Measurements from ENCODE around the gene OSBPL8. TPM values are rescaled to one million over a fixed set of nuclear protein-coding genes. Genes with fewer than 3 reads are reported as not detected.
"Not testable (repeated sequence)": the region's sequence is repeated elsewhere in the genome, so short reads cannot be mapped to it uniquely, and the experiment has no call there.

The OSBPL8 gene
- total RNA-seq, 3 donors from 2014 or later = 77.6 to 89.1 (median 87.2) TPM

GRCh38 chr12:76519538-76519937 is 40.0 kb downstream of the OSBPL8 start:
- Histone ChIP-seq H3K4me3 (no peak overlapping the region), H3K9me3 (no peaks in the 10 kb centered on the region), H3K27me3 (no peaks in the 10 kb centered on the region), H3K4me1 (no peaks in the 10 kb centered on the region), H3K27ac (no peak overlapping the region), H3K36me3 (no peaks in the 10 kb centered on the region)
- TF ChIP-seq, protein P1, sequence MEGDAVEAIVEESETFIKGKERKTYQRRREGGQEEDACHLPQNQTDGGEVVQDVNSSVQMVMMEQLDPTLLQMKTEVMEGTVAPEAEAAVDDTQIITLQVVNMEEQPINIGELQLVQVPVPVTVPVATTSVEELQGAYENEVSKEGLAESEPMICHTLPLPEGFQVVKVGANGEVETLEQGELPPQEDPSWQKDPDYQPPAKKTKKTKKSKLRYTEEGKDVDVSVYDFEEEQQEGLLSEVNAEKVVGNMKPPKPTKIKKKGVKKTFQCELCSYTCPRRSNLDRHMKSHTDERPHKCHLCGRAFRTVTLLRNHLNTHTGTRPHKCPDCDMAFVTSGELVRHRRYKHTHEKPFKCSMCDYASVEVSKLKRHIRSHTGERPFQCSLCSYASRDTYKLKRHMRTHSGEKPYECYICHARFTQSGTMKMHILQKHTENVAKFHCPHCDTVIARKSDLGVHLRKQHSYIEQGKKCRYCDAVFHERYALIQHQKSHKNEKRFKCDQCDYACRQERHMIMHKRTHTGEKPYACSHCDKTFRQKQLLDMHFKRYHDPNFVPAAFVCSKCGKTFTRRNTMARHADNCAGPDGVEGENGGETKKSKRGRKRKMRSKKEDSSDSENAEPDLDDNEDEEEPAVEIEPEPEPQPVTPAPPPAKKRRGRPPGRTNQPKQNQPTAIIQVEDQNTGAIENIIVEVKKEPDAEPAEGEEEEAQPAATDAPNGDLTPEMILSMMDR (IDR thresholded peaks at IDR 0.05) = no peak
- TF ChIP-seq POLR2A (IDR thresholded peaks at IDR 0.05) (no peak), POLR2AphosphoS5 (IDR thresholded peaks at IDR 0.05) (no peak)
- intact Hi-C loops (cut with DNase I; ENCODE audit: low total_unique reads) = no loop called here
- DNase-seq (ENCODE audit: low spot score in 2 of 2) = no peak

DNA sequence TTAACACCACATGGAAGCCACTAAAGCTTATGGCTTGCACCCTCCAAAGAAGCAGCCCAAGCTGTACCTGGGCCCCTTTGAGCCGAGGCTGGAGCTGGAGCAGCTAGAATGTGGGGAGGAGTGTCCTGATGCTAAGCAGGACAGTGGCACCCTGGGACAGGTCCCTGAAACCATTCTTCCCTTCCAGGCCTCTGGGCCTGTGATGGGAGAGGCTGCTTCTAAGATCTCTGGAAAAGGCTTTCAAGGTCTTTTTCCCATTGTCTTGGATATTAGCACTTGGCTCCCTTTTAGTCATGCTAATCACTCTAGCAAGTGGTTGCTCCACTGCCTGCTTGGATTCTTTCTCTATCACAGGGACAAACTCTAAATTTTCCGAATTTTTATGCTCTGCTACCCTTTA is 40.9 kb downstream of the OSBPL8 start:
- H3K27ac ChIP-seq = no peak overlapping the region
- H3K9me3 ChIP-seq = no peaks in the 10 kb centered on the region
- H3K4me1 ChIP-seq = no peaks in the 10 kb centered on the region
- H3K36me3 ChIP-seq = no peaks in the 10 kb centered on the region
- H3K4me3 ChIP-seq = no peak overlapping the region
- intact Hi-C loops (cut with DNase I; ENCODE audit: low total_unique reads) = no loop called here
- H3K27me3 ChIP-seq = no peaks in the 10 kb centered on the region
- TF ChIP-seq, protein P1 (IDR thresholded peaks at IDR 0.05) = no peak
- TF ChIP-seq POLR2A (IDR thresholded peaks at IDR 0.05) (no peak), POLR2AphosphoS5 (IDR thresholded peaks at IDR 0.05) (no peak)
- no peak for DNase-seq (ENCODE audit: low spot score in 2 of 2)

DNA sequence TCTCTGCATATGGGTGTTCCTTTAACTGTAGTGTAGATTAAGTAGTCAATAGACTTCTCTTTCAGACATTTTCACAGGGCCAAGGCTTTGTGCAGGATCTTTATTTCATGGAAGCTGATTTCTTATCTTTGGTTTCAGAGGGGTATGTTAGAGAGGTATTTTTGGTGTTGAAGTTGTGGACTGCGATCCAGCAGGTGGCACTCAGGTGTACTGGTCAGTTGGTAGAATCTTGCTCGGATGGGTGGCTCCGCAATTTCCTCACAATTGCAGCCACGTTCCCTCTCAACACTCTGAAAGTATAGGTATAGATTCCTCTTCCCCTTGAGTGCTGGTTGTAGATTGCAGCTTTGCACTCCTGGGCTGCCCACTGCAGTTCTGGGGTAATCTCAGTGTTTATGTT is 44.3 kb downstream of the OSBPL8 start:
- TF ChIP-seq, protein P1 (IDR thresholded peaks at IDR 0.05) = no peak
- no peak for TF ChIP-seq POLR2AphosphoS5 (IDR thresholded peaks at IDR 0.05)
- TF ChIP-seq POLR2A (IDR thresholded peaks at IDR 0.05) = no peak
- no peak overlapping the region for H3K27ac ChIP-seq
- H3K36me3 ChIP-seq = no peaks in the 10 kb centered on the region
- no peaks in the 10 kb centered on the region for H3K9me3 ChIP-seq
- H3K4me3 ChIP-seq = no peak overlapping the region
- H3K4me1 ChIP-seq = no peaks in the 10 kb centered on the region
- intact Hi-C loops (cut with DNase I; ENCODE audit: low total_unique reads) = no loop called here
- DNase-seq (ENCODE audit: low spot score in 2 of 2) = no peak
- H3K27me3 ChIP-seq = no peaks in the 10 kb centered on the region

GRCh38 chr12:76511116-76511716 is 48.4 kb downstream of the OSBPL8 start:
- H3K9me3 ChIP-seq; H3K4me1 ChIP-seq; H3K27ac ChIP-seq; intact Hi-C loops (cut with DNase I; ENCODE audit: low total_unique reads); H3K4me3 ChIP-seq; H3K36me3 ChIP-seq; H3K27me3 ChIP-seq; DNase-seq (ENCODE audit: low spot score in 2 of 2): not testable (repeated sequence)

- Histone ChIP-seq H3K4me1 (no peaks in the 10 kb centered on the region), H3K9me3 (no peaks in the 10 kb centered on the region), H3K27ac (no peak overlapping the region), H3K36me3 (no peaks in the 10 kb centered on the region), H3K4me3 (no peak overlapping the region), H3K27me3 (no peaks in the 10 kb centered on the region)
- TF ChIP-seq, protein P1 (IDR thresholded peaks at IDR 0.05) = no peak
- no peak for TF ChIP-seq POLR2AphosphoS5 (IDR thresholded peaks at IDR 0.05)
- no peak for TF ChIP-seq POLR2A (IDR thresholded peaks at IDR 0.05)
- intact Hi-C loops (cut with DNase I; ENCODE audit: low total_unique reads) = no loop called here
- DNase-seq (ENCODE audit: low spot score in 2 of 2) = no peak
Measured at GRCh38 chr12:76508128-76508980, 51.2 kb downstream of the OSBPL8 start.

Measured in breast epithelium (tissue), 4 donors.